ENCODE data around the gene ITPR1.

- TF ChIP-seq CTCF (conservative IDR thresholded peaks at IDR 0.05; ENCODE audit: low read length) (no peak), EZH2phosphoT487 (IDR thresholded peaks at IDR 0.05; ENCODE audit: borderline replicate concordance, low read depth, low read length) (no peak)
Observed at GRCh38 chr3:4837374-4837930, 344.3 kb downstream of the ITPR1 start.
